Prostate gland (tissue), 2 donors: ENCODE measurements around the gene ESAM. TPM values are rescaled to one million over a fixed set of nuclear protein-coding genes. Genes with fewer than 3 reads are reported as not detected.

Experiments
- DNase-seq: peaks from one replicate; pipeline ENCODE4 v3.0.0-alpha.2; 2019; ENCODE audit warnings: low spot score
- H3K27ac ChIP-seq, 2 donors: fragments of 200-600 bp; sonication (generic); 2 replicates each; pipeline ENCODE4 v1.5.1; 2017 to 2019
- H3K27me3 ChIP-seq: fragments of 200-600 bp; sonication (generic); replicated peaks from 2 replicates; pipeline ENCODE4 v1.5.1; 2019; ENCODE audit not compliant: insufficient read depth
- H3K36me3 ChIP-seq, 2 donors: fragments of 200-600 bp; sonication (generic); 1 replicate in 1 of 2; 2 replicates in 1 of 2; pipeline versions ENCODE4 v1.5.1 to v1.8.1; 2017 to 2019
- H3K4me1 ChIP-seq: fragments of 200-600 bp; sonication (generic); replicated peaks from 2 replicates; pipeline ENCODE4 v1.5.1; 2019
- H3K4me3 ChIP-seq, 2 donors: fragments of 200-600 bp; sonication (generic); 2 replicates each; pipeline ENCODE4 v1.5.1; 2017 to 2019
- H3K9me3 ChIP-seq: fragments of 200-600 bp; sonication (generic); 2 replicates; pipeline ENCODE4 v1.5.1; 2017
- POLR2A ChIP-seq: fragments of 450-650 bp; IDR thresholded peaks from one replicate; pipeline ENCODE4 v1.6.1; 2016; ENCODE audit warnings: antibody characterized with exemption, mild to moderate bottlenecking
- POLR2AphosphoS5 ChIP-seq: sonication (generic); formaldehyde crosslinking; IDR thresholded peaks from one replicate; pipeline ENCODE4 v1.6.1; 2017; ENCODE audit warnings: antibody characterized with exemption
- WGBS: methylation state at CpG from one replicate; pipeline ENCODE4 v1.1.5; 2018; 5-methylcytosine and 5-hydroxymethylcytosine counted together
- intact Hi-C: fragments of 100-400 bp; cut with DNase I; formaldehyde crosslinking; loops from one replicate; pipeline ENCODE4 v1.14.2; 2022
- total RNA-seq, 2 donors: library from RNA; depleted of rRNA; stranded (reverse); fragments of >200 nt; gene quantifications; one replicate each; pipeline ENCODE4 v1.1.0, GENCODE V29; 2016
- TF ChIP-seq, protein P1 (sequence below), 4 experiments: fragments of 200-600 bp in 2 of 4; fragments of 450-650 bp in 2 of 4; sonication (generic) in 2 of 4; IDR thresholded peaks; 1 replicate in 3 of 4; 2 replicates in 1 of 4; pipeline ENCODE4 v1.5.1; 2016 to 2019; ENCODE audit warnings: antibody characterized with exemption in 4 of 4, mild to moderate bottlenecking in 2 of 4, moderate library complexity in 2 of 4

The ESAM gene
- total RNA-seq, 2 donors from 2014 or later = 12.1 to 18.6 TPM

DNA sequence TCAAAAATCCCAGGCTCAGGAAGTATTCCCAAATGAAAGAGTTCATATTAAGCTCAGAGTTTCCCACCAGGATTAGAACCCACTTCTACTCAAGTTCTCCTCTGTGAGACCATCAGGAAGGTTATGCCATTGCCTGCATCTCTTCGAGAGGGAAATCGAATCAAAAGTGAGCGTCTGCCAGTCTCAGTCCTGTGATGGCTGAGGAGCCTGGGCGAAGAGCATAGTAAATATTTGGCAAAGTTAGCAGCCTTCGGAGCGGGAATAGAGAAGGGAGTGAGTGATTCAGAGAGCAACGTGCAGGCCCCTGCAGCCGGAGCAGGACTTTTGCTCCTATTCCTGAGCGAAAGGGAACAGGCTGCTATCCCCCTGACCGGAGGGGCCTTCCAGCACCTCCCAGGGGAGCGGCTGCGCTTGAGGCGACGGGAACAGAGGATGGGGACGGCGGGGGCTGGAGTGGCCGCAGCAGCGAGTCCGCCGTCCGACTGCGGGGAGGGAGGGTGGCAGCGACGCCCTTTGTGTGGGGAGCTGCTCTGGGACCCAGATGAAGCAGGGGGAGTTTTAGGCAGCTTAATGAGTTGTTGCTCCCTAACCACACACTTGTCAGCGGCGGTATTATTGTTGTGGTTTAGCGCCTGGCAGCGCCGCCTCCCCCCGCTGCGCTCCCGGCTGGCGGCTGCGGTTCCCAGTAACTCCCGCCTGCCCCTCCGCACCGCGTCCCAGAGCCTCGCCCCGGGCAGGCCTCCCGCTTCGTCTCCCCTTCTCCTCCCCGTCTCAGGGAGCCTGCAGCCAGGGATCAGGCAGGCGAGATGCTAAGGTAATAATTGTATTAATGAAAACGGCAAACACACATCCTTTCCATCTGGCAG, 44.1 kb downstream of the ESAM start:
- no peaks in the 10 kb centered on the region for H3K4me1 ChIP-seq
- TF ChIP-seq POLR2A (no peak), POLR2AphosphoS5 (no peak)
- TF ChIP-seq, protein P1, sequence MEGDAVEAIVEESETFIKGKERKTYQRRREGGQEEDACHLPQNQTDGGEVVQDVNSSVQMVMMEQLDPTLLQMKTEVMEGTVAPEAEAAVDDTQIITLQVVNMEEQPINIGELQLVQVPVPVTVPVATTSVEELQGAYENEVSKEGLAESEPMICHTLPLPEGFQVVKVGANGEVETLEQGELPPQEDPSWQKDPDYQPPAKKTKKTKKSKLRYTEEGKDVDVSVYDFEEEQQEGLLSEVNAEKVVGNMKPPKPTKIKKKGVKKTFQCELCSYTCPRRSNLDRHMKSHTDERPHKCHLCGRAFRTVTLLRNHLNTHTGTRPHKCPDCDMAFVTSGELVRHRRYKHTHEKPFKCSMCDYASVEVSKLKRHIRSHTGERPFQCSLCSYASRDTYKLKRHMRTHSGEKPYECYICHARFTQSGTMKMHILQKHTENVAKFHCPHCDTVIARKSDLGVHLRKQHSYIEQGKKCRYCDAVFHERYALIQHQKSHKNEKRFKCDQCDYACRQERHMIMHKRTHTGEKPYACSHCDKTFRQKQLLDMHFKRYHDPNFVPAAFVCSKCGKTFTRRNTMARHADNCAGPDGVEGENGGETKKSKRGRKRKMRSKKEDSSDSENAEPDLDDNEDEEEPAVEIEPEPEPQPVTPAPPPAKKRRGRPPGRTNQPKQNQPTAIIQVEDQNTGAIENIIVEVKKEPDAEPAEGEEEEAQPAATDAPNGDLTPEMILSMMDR (IDR thresholded peaks at IDR 0.05) = no peak
- H3K27ac ChIP-seq = no peak overlapping the region
- under 1% methylated on average over 45 of the region's 45 CpGs for WGBS
- peak overlapping the region; percentile 6 to 30 for H3K4me3 ChIP-seq
- no peaks in the 10 kb centered on the region for H3K27me3 ChIP-seq
- no peak for DNase-seq
- H3K9me3 ChIP-seq = no peaks in the 10 kb centered on the region
- intact Hi-C loops = no loop called here
- H3K36me3 ChIP-seq = no peaks in the 10 kb centered on the region

DNA sequence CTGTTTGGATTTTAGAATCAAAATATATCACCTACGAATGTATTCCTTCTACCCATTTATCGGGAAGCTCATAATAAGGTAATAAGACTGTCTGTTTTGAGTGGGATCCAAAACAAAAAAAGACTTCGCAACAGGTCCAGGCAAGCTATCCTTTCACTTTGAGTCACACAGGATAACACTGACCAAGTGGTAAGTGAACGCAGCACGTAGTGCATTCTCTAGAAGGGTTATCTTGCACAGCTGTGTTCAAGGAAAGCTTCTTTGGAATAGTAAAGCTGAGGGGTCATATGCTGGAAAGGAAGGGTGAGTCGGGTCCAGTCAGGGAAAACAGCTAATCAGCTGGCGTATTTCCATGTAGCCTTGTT, 44.7 kb downstream of the ESAM start:
- Histone ChIP-seq H3K4me3 (no peak overlapping the region), H3K36me3 (no peaks in the 10 kb centered on the region), H3K27ac (no peak overlapping the region), H3K9me3 (no peaks in the 10 kb centered on the region), H3K27me3 (no peaks in the 10 kb centered on the region), H3K4me1 (no peaks in the 10 kb centered on the region)
- DNase-seq = no peak
- WGBS = 28% methylated on average over 7 of the region's 7 CpGs
- TF ChIP-seq POLR2A = no peak
- TF ChIP-seq, protein P1 (IDR thresholded peaks at IDR 0.05) = no peak
- TF ChIP-seq POLR2AphosphoS5 = no peak
- intact Hi-C loops = no loop called here

DNA sequence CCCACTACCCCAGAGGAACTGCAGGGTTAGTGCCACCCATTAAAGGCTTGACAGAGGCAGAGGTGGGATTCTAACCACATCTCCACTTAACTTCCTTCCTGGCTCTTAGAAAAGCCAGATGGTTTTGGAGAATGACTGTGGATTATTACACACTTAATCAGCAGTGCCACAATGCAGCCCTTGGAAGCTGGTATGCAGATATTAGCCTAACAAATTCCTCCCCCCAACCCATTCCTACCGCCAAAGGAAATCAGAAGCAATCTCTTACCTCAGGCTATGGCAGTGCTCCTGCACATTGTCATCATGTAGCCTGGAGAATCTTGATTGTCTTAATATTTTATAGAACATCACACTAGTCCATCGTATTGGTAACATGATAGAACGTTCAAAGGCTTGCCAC, 45.5 kb downstream of the ESAM start:
- no peak overlapping the region for H3K27ac ChIP-seq
- H3K9me3 ChIP-seq = no peaks in the 10 kb centered on the region
- no peak overlapping the region for H3K4me3 ChIP-seq
- H3K36me3 ChIP-seq = no peaks in the 10 kb centered on the region
- H3K4me1 ChIP-seq = no peaks in the 10 kb centered on the region
- TF ChIP-seq POLR2A (no peak), POLR2AphosphoS5 (no peak)
- TF ChIP-seq, protein P1 (IDR thresholded peaks at IDR 0.05) = no peak
- WGBS = 45% methylated on average over 3 of the region's 3 CpGs
- no peaks in the 10 kb centered on the region for H3K27me3 ChIP-seq
- intact Hi-C loops = no loop called here
- no peak for DNase-seq

DNA sequence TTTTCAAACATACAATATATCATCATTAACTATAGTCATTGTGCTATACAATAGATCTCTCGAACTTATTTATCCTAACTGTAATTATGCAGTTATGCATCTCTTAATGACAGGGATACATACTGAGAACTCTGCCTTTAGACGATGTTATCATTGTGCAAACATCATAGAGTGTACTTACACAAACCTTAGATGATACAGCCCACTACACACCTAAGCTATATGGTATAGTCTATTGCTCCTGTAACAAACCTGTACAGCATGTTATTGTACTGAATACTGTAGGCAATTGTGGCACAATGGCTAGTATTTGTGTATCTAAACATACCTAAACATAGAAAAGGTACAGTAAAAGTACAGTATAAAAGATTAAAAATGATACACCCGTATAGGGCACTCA, 49.7 kb downstream of the ESAM start:
- Histone ChIP-seq H3K27me3 (no peaks in the 10 kb centered on the region), H3K4me3 (no peak overlapping the region), H3K36me3 (no peaks in the 10 kb centered on the region), H3K9me3 (no peaks in the 10 kb centered on the region), H3K4me1 (no peaks in the 10 kb centered on the region), H3K27ac (no peak overlapping the region)
- DNase-seq = no peak
- TF ChIP-seq, protein P1 (IDR thresholded peaks at IDR 0.05) = no peak
- no peak for TF ChIP-seq POLR2A
- TF ChIP-seq POLR2AphosphoS5 = no peak
- intact Hi-C loops = no loop called here
- 47% methylated on average over 3 of the region's 3 CpGs for WGBS

DNA sequence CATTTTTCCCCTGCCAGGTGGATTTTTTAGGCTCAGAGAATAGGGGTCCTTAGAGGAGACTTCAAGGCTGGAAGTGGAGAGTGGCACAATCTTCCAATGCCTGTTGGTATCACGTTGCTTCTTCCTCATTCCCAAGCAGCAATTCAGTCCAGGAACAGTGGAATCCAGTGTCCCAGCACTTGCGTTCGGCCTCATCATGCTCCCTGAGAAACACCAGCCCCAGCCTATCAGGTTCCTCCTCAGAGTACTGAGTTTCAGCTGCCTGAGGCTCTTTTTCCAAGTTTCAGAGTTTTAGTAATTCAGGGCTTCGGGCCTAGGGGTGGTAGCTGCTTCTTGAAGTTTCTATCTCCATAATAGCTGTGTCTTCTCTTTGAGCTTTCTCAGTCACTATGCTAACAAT, 54.3 kb downstream of the ESAM start:
- Histone ChIP-seq H3K9me3 (no peaks in the 10 kb centered on the region), H3K4me1 (no peaks in the 10 kb centered on the region), H3K36me3 (no peaks in the 10 kb centered on the region), H3K27me3 (no peaks in the 10 kb centered on the region), H3K4me3 (no peak overlapping the region), H3K27ac (no peak overlapping the region)
- DNase-seq = no peak
- no peak for TF ChIP-seq POLR2AphosphoS5
- no peak for TF ChIP-seq POLR2A
- TF ChIP-seq, protein P1 (IDR thresholded peaks at IDR 0.05) = no peak
- WGBS = 81% methylated on average over 4 of the region's 4 CpGs
- intact Hi-C loops = no loop called here
